HCT116 (cell line): ENCODE results near the gene MYCBP2. TPM values are rescaled to one million over a fixed set of nuclear protein-coding genes. Genes with fewer than 3 reads are reported as not detected.

ENCODE experiments used
- ATAC-seq: fragments of 200-7000 bp; cut with Tn5 transposase; 2 replicates; pipeline ENCODE4 v1.9.1; 2020; ENCODE audit warnings: mild to moderate bottlenecking, moderate library complexity
- BruUV-seq: library from RNA; stranded (reverse); fragments of 400-500 nt; replicated peaks from 2 replicates; lab custom pipeline; 2021; lab: Mats Ljungman, UMichigan
- CTCF ChIA-PET: fragments of 300-600 bp; sonication (Branson Sonifier 250); formaldehyde crosslinking; loops from one replicate; lab custom pipeline; 2021; ENCODE audit warnings: antibody characterized with exemption; lab: Charles Lee
- POLR2A ChIA-PET: fragments of 300-600, 350-600 bp; sonication (Branson Sonifier 250); formaldehyde crosslinking; loops from one replicate; lab custom pipeline; 2021; ENCODE audit warnings: antibody characterized with exemption; lab: Charles Lee
- RAD21 ChIA-PET, 2 experiments: fragments of 300-600 bp; sonication (Branson Sonifier 250); formaldehyde crosslinking; loops; one replicate each; lab custom pipeline; 2023; ENCODE audit warnings: low total read pairs in 2 of 2; ENCODE audit not compliant: uncharacterized antibody in 2 of 2, unreplicated experiment in 2 of 2, low non-redundant PET in 1 of 2; lab: Charles Lee
- DNase-seq: peaks from one replicate; pipeline ENCODE4 v3.0.0-alpha.2; 2010; ENCODE audit warnings: low read depth, low spot score
- H2AFZ ChIP-seq: fragments of 200-600 bp; shearing (Covaris generic), sonication (generic); 2 replicates; pipeline ENCODE4 v1.6.1; 2017; ENCODE audit warnings: low read depth, mixed run types, mixed read lengths, antibody characterized with exemption, low read length; ENCODE audit not compliant: poor library complexity, severe bottlenecking
- H3K27ac ChIP-seq: 2 replicates; pipeline ENCODE4 v1.5.1; 2012; ENCODE audit warnings: low read depth, low read length
- H3K27me3 ChIP-seq: fragments of 200-600 bp; sonication (generic); 2 replicates; pipeline ENCODE4 v1.6.1; 2016; ENCODE audit warnings: mixed run types, low read length, mixed read lengths; ENCODE audit not compliant: insufficient read depth
- H3K36me3 ChIP-seq, 2 experiments: fragments of 200-500 bp in 1 of 2; fragments of 200-600 bp in 1 of 2; sonication (Bioruptor generic) in 1 of 2; sonication (generic) in 1 of 2; 2 replicates each; pipeline versions ENCODE4 v1.5.1 to v1.6.1; 2014 to 2016; ENCODE audit warnings: low read length in 2 of 2, inconsistent platforms in 1 of 2, mixed read lengths in 1 of 2, mixed run types in 1 of 2; ENCODE audit not compliant: insufficient read depth in 2 of 2, control insufficient read depth in 1 of 2
- H3K4me1 ChIP-seq, 2 experiments: fragments of 200-600 bp in 1 of 2; sonication (generic) in 1 of 2; 2 replicates each; pipeline versions ENCODE4 v1.5.1 to v1.6.1; 2012 to 2017; ENCODE audit warnings: low read length in 2 of 2, inconsistent platforms in 1 of 2, mild to moderate bottlenecking in 1 of 2, mixed read lengths in 1 of 2, mixed run types in 1 of 2, moderate library complexity in 1 of 2; ENCODE audit not compliant: insufficient read depth in 2 of 2, control insufficient read depth in 1 of 2
- H3K4me2 ChIP-seq: fragments of 200-600 bp; sonication (generic); 2 replicates; pipeline ENCODE4 v1.6.1; 2017; ENCODE audit warnings: mixed run types, low read length, mixed read lengths
- H3K4me3 ChIP-seq, 2 experiments: fragments of 200-600 bp in 1 of 2; sonication (generic) in 1 of 2; replicated peaks in 1 of 2; 2 replicates each; pipeline ENCODE4 v1.5.1; 2011 to 2016; ENCODE audit warnings: low read length in 2 of 2, control low read depth in 1 of 2, low read depth in 1 of 2, mild to moderate bottlenecking in 1 of 2, mixed read lengths in 1 of 2, mixed run types in 1 of 2
- H3K79me2 ChIP-seq: fragments of 200-600 bp; sonication (generic); 2 replicates; pipeline ENCODE4 v1.6.1; 2017; ENCODE audit warnings: mild to moderate bottlenecking, mixed run types, low read length, moderate library complexity, mixed read lengths; ENCODE audit not compliant: insufficient read depth
- H3K9ac ChIP-seq: fragments of 200-600 bp; sonication (generic); 2 replicates; pipeline ENCODE4 v1.6.1; 2016; ENCODE audit warnings: low read length, mixed read lengths
- H3K9me2 ChIP-seq: fragments of 200-600 bp; sonication (generic), shearing (Covaris generic); 2 replicates; pipeline ENCODE4 v1.6.1; 2017; ENCODE audit warnings: mixed run types, mild to moderate bottlenecking, moderate library complexity; ENCODE audit not compliant: insufficient read depth
- H3K9me3 ChIP-seq, 2 experiments: fragments of 200-500 bp in 1 of 2; fragments of 200-600 bp in 1 of 2; sonication (Bioruptor generic) in 1 of 2; sonication (generic) in 1 of 2; 2 replicates each; pipeline ENCODE4 v1.6.1; 2014 to 2017; ENCODE audit warnings: low read length in 2 of 2, mixed read lengths in 2 of 2, inconsistent platforms in 1 of 2, low read depth in 1 of 2, mild to moderate bottlenecking in 1 of 2, mixed run types in 1 of 2, moderate library complexity in 1 of 2; ENCODE audit not compliant: control insufficient read depth in 1 of 2, insufficient read depth in 1 of 2
- H4K20me1 ChIP-seq: fragments of 200-600 bp; sonication (generic), shearing (Covaris generic); 2 replicates; pipeline ENCODE4 v1.6.1; 2017; ENCODE audit warnings: mixed run types, mild to moderate bottlenecking, moderate library complexity; ENCODE audit not compliant: insufficient read depth
- CBX3 ChIP-seq: IDR thresholded peaks from 2 replicates; pipeline ENCODE4 v1.6.1; 2012; ENCODE audit warnings: low read depth
- CEBPB ChIP-seq: IDR thresholded peaks from 2 replicates; pipeline ENCODE4 v1.6.1; 2012; ENCODE audit warnings: low read depth
- FOSL1 ChIP-seq: IDR thresholded peaks from 2 replicates; pipeline ENCODE4 v1.6.1; 2012; ENCODE audit warnings: low read depth
- JUND ChIP-seq: IDR thresholded peaks from 2 replicates; pipeline ENCODE4 v1.6.1; 2012
- POLR2A ChIP-seq: IDR thresholded peaks from 2 replicates; pipeline ENCODE4 v1.7.0; 2011; ENCODE audit warnings: borderline replicate concordance; ENCODE audit not compliant: insufficient read depth, insufficient read length; ENCODE audit errors: extremely low read depth
- RAD21 ChIP-seq: IDR thresholded peaks from 2 replicates; pipeline ENCODE4 v1.6.1; 2012; ENCODE audit warnings: low read depth, mild to moderate bottlenecking
- SIN3A ChIP-seq: IDR thresholded peaks from 2 replicates; pipeline ENCODE4 v1.6.1; 2012; ENCODE audit warnings: low read depth
- SP1 ChIP-seq: IDR thresholded peaks from 2 replicates; pipeline ENCODE4 v1.6.1; 2012; ENCODE audit warnings: low read depth
- SRF ChIP-seq: IDR thresholded peaks from 2 replicates; pipeline ENCODE4 v1.6.1; 2012; ENCODE audit warnings: low read depth
- TCF7L2 ChIP-seq: IDR thresholded peaks from 2 replicates; pipeline ENCODE4 v1.7.0; 2011; ENCODE audit warnings: borderline replicate concordance, inconsistent platforms; ENCODE audit not compliant: insufficient read depth, insufficient read length; ENCODE audit errors: extremely low read depth
- YY1 ChIP-seq: IDR thresholded peaks from 2 replicates; pipeline ENCODE4 v1.6.1; 2011; ENCODE audit warnings: low read length, low read depth, moderate library complexity, mild to moderate bottlenecking; ENCODE audit not compliant: insufficient replicate concordance; ENCODE audit errors: extremely low read depth
- ZFX ChIP-seq: fragments of 450-650 bp; IDR thresholded peaks from 2 replicates; pipeline ENCODE4 v1.6.1; 2017
- intact Hi-C: fragments of 100-400 bp; cut with micrococcal nuclease; formaldehyde crosslinking; loops from 2 replicates; pipeline ENCODE4 v1.10.0; 2022
- total RNA-seq: library from RNA; stranded (reverse); gene quantifications from one replicate; pipeline ENCODE4 v1.2.1, GENCODE V29; 2021; ENCODE audit not compliant: unreplicated experiment
- TF ChIP-seq, protein P1 (sequence below): IDR thresholded peaks from 2 replicates; pipeline ENCODE4 v1.6.1; 2012; ENCODE audit warnings: low read depth
- TF ChIP-seq, protein P2 (sequence below): IDR thresholded peaks from 2 replicates; pipeline ENCODE4 v1.6.1; 2012
- TF ChIP-seq, protein P3 (sequence below): IDR thresholded peaks from 2 replicates; pipeline ENCODE4 v1.6.1; 2012
- TF ChIP-seq, protein P4 (sequence below): IDR thresholded peaks from 2 replicates; pipeline ENCODE4 v1.6.1; 2011; ENCODE audit warnings: mild to moderate bottlenecking, low read length, moderate library complexity; ENCODE audit not compliant: insufficient replicate concordance; ENCODE audit errors: extremely low read depth

The MYCBP2 gene
- total RNA-seq, 1 experiment from 2014 or later: 48.5 TPM

DNA sequence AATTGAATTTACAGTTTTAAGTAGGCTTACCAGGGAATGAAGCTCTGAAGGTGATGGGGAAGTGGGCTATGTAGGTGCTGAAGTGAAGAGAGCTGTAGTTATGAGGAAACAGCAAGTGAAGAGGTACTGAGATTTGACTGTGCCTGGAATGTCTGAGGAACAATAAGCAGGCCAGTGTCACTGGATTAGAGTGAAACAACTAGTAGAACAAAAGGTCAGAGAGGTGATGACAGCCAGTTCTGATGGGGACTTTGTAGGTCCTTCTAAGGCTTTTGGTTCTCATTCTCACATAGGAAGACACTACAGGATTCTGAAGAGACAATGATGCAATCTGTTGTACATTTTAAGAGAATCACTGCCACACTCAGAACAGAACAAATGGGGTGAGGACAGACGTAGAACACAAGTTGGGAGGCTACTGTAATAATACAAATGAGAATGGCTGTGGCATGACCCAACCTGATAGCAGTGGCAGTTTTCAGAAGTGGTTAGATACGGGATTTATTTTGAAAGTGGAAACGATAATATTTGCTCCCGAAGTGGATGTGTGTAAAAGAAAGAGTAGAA, 130.8 kb downstream of the MYCBP2 start (continued):
- TF ChIP-seq, protein P1, sequence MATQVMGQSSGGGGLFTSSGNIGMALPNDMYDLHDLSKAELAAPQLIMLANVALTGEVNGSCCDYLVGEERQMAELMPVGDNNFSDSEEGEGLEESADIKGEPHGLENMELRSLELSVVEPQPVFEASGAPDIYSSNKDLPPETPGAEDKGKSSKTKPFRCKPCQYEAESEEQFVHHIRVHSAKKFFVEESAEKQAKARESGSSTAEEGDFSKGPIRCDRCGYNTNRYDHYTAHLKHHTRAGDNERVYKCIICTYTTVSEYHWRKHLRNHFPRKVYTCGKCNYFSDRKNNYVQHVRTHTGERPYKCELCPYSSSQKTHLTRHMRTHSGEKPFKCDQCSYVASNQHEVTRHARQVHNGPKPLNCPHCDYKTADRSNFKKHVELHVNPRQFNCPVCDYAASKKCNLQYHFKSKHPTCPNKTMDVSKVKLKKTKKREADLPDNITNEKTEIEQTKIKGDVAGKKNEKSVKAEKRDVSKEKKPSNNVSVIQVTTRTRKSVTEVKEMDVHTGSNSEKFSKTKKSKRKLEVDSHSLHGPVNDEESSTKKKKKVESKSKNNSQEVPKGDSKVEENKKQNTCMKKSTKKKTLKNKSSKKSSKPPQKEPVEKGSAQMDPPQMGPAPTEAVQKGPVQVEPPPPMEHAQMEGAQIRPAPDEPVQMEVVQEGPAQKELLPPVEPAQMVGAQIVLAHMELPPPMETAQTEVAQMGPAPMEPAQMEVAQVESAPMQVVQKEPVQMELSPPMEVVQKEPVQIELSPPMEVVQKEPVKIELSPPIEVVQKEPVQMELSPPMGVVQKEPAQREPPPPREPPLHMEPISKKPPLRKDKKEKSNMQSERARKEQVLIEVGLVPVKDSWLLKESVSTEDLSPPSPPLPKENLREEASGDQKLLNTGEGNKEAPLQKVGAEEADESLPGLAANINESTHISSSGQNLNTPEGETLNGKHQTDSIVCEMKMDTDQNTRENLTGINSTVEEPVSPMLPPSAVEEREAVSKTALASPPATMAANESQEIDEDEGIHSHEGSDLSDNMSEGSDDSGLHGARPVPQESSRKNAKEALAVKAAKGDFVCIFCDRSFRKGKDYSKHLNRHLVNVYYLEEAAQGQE: no peak
- TF ChIP-seq JUND (no peak), POLR2A (no peak)
- TF ChIP-seq, protein P2, sequence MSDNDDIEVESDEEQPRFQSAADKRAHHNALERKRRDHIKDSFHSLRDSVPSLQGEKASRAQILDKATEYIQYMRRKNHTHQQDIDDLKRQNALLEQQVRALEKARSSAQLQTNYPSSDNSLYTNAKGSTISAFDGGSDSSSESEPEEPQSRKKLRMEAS: no peak

DNA sequence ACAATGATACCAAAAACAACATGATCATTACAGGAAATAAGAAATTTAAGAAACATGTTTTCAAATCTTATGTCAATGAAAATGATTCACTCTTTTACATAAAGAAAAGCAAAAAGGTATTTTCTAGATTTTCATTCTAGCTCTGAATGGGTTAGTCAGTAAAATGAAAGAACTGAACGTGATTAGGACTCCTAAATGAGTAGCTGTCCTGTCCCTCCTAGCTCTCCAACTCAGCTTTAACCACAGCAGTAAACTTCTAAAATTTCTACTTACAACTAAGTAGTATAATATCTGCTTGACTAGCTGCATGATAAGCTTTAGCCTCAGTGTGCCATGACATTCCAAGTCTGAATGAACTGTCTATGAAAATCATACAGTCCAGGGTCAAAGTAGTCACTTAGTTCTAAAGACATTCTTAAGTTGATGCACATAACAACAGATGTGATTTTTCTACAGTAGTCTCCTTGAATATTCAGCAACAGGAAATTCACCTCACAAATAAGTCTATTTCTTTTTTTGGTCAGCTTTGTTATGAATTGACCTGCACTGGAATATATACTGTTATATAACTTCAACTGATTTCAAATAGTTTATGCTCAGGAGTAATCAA, 136.4 kb downstream of the MYCBP2 start:
- no TSS peak for BruUV-seq
- ChIA-PET CTCF (no interaction called here), RAD21 (no interaction called here), POLR2A (no interaction called here)
- Histone ChIP-seq H3K27me3 (no peaks in the 10 kb centered on the region), H3K27ac (no peak overlapping the region), H3K9me2 (no peaks in the 10 kb centered on the region), H3K9ac (no peak overlapping the region), H3K79me2 (no peaks in the 10 kb centered on the region), H3K4me3 (no peak overlapping the region), H3K9me3 (no peaks in the 10 kb centered on the region), H3K4me2 (no peak overlapping the region), H3K4me1 (no peaks in the 10 kb centered on the region), H2AFZ (no peak overlapping the region), H3K36me3 (peaks cover 3 to 8% of the 10 kb centered on the region in 2 experiments; a peak in 1 of 4 replicates), H4K20me1 (no peaks in the 10 kb centered on the region)
- DNase-seq (no peak), ATAC-seq (no peak)
- intact Hi-C loops: no loop called here
- TF ChIP-seq YY1: no peak
- no peak for TF ChIP-seq RAD21
- TF ChIP-seq FOSL1: no peak
- TF ChIP-seq POLR2A: no peak
- no peak for TF ChIP-seq SP1
- TF ChIP-seq, protein P3, sequence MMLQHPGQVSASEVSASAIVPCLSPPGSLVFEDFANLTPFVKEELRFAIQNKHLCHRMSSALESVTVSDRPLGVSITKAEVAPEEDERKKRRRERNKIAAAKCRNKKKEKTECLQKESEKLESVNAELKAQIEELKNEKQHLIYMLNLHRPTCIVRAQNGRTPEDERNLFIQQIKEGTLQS: no peak
- no peak for TF ChIP-seq SIN3A
- TF ChIP-seq CEBPB: no peak
- no peak for TF ChIP-seq CBX3
- TF ChIP-seq TCF7L2: no peak
- no peak for TF ChIP-seq SRF
- TF ChIP-seq ZFX: no peak
- TF ChIP-seq, protein P4, sequence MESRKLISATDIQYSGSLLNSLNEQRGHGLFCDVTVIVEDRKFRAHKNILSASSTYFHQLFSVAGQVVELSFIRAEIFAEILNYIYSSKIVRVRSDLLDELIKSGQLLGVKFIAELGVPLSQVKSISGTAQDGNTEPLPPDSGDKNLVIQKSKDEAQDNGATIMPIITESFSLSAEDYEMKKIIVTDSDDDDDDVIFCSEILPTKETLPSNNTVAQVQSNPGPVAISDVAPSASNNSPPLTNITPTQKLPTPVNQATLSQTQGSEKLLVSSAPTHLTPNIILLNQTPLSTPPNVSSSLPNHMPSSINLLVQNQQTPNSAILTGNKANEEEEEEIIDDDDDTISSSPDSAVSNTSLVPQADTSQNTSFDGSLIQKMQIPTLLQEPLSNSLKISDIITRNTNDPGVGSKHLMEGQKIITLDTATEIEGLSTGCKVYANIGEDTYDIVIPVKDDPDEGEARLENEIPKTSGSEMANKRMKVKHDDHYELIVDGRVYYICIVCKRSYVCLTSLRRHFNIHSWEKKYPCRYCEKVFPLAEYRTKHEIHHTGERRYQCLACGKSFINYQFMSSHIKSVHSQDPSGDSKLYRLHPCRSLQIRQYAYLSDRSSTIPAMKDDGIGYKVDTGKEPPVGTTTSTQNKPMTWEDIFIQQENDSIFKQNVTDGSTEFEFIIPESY: no peak
